ENCODE results near the gene NOL9.

Gene NOL9

DNA sequence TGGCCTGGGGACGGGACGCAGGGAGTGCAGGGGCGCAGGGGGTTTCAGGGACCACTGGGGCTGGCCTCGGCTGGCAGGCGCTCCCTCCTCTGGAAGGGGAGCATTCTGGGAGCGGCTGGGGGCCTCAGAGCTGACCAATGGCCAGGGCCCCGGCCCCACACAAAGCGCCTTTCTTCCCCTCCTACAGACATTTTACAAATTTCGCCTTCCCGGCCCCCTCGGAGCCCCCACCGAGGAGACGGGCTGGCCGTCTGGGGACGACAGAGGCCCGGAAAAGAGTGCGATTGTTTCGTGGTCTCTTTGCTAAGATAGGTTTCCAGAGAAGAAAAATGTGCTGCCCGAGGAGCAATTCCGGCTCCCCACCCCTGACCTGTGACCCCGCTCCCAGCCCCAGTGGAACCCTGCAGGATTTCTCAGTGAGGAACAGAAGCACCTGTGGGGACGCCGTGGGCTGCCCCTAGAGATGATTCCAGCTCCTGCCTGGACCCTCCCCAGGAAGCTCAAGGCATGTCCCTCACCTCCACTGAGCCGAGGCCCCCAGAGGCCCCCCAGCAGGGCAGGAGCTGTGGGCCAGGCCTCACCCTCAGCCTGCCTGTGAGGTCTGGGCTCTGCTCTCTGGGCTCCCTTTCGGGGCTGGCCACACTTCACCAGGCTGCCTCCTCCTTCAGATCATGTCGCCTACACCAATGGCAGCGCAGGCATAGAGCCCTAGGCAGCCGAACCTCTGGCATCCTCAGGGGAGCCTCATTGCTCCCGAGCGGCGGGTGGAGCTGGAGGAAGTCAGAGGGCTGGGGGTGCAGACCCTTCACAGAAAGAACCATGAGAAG, 47.9 kb downstream of the NOL9 start:
- Histone ChIP-seq H2BK15ac (ENCODE audit: low read length) (no peak overlapping the region), H2BK120ac (ENCODE audit: low read depth, low read length) (no peak overlapping the region), H2BK5ac (ENCODE audit: low read length) (peak overlapping the region; percentile 75), H3K9ac (ENCODE audit: low read depth, low read length, poor library complexity) (no peak overlapping the region), H3K18ac (ENCODE audit: low read length) (peak overlapping the region; percentile 74), H3K4me1 (ENCODE audit: control insufficient read depth in 2 of 2, insufficient read depth in 1 of 2, low read depth in 1 of 2, low read length in 2 of 2) (peaks cover 0 to 29% of the 10 kb centered on the region in 2 donors), H2AK5ac (ENCODE audit: low read depth, low read length) (peak overlapping the region; percentile 81), H2BK12ac (ENCODE audit: low read length) (no peak overlapping the region), H3K4me2 (ENCODE audit: insufficient read depth, low read length, poor library complexity, severe bottlenecking) (no peak overlapping the region), H3K36me3 (replicated peaks in 1 of 2; ENCODE audit: control insufficient read depth in 2 of 2, insufficient read depth in 2 of 2, low read length in 2 of 2) (no peaks in the 10 kb centered on the region), H3K27me3 (ENCODE audit: control insufficient read depth in 3 of 3, insufficient read depth in 3 of 3, low read depth in 1 of 3, low read length in 3 of 3) (peaks cover 0 to 13% (median 0%) of the 10 kb centered on the region in 3 experiments), H3K23ac (ENCODE audit: low read depth, low read length, poor library complexity) (peak overlapping the region; percentile 27), H3K14ac (ENCODE audit: low read length) (peak overlapping the region; percentile 2), H4K8ac (ENCODE audit: low read depth, low read length) (no peak overlapping the region), H3K4ac (ENCODE audit: low read length) (no peak overlapping the region), H3K79me1 (ENCODE audit: low read depth, low read length) (no peaks in the 10 kb centered on the region), H3K4me3 (ENCODE audit: low read length in 2 of 2) (no peak overlapping the region), H2AFZ (ENCODE audit: low read length) (peak overlapping the region; percentile 84), H4K91ac (ENCODE audit: low read depth, low read length, poor library complexity) (no peak overlapping the region), H3K9me3 (replicated peaks in 1 of 2; ENCODE audit: control insufficient read depth in 2 of 2, insufficient read depth in 1 of 2, low read depth in 1 of 2, low read length in 2 of 2) (no peaks in the 10 kb centered on the region), H3K27ac (replicated peaks; ENCODE audit: low read length) (no peak overlapping the region)
- no peak for DNase-seq (ENCODE audit: low spot score)
- no CpG with 5 or more reads among the region's 31 CpGs for WGBS, 2 donors (ENCODE audit: extremely low coverage in 2 of 2, insufficient read length in 2 of 2, insufficient replicate concordance in 1 of 2)

DNA sequence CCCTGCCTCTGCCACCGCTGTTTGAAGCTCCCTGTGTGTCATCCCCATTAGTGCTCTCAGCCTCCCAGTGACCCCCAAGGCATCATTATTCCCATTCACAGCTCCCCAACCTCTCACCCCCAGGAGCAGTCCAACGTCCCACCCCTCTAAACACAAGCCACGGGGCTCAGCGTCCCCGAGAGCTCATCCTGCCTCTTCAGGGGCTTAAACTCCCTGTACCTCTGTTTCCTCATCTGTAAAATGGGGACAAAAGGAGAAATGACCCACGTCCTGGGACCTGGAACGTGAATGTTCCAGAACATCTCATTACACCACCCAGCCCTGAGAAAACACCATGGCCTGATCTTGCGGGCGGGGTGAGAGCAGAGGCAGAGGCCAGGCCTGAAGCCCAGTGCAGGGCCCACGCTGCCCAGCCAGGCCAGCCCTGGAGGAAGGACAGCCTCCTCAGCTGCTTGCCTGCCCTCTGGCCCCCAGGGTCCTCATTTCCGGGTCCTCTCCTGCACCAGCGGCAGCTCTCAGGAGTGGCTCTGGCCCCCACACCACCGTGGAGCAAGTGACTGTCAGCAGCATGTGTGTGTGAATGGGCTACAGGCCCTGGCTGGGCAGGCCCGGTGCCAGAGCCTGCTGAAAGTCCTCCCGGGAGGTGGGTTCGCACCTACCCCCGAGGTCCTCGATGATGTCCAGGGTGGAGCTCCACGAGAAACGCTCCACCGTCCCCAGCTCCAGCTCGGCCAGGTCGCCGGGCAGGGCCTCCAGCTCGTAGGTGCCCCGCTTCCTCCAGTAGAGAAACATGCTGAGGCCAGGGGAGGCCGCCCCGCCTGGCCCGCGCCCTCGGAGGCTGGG, 48.7 kb downstream of the NOL9 start:
- Histone ChIP-seq H3K9ac (ENCODE audit: low read depth, low read length, poor library complexity) (no peak overlapping the region), H3K4me2 (ENCODE audit: insufficient read depth, low read length, poor library complexity, severe bottlenecking) (no peak overlapping the region), H3K4me3 (ENCODE audit: low read length in 2 of 2) (peak overlapping the region in 1 of 2 donors; percentile 20), H2BK12ac (ENCODE audit: low read length) (peak overlapping the region; percentile 41), H2BK15ac (ENCODE audit: low read length) (no peak overlapping the region), H2AFZ (ENCODE audit: low read length) (peak overlapping the region; percentile 84), H2BK5ac (ENCODE audit: low read length) (peak overlapping the region; percentile 82), H3K18ac (ENCODE audit: low read length) (peak overlapping the region; percentile 57), H3K9me3 (replicated peaks in 1 of 2; ENCODE audit: control insufficient read depth in 2 of 2, insufficient read depth in 1 of 2, low read depth in 1 of 2, low read length in 2 of 2) (no peaks in the 10 kb centered on the region), H3K14ac (ENCODE audit: low read length) (no peak overlapping the region), H2AK5ac (ENCODE audit: low read depth, low read length) (peak overlapping the region; percentile 81), H3K36me3 (replicated peaks in 1 of 2; ENCODE audit: control insufficient read depth in 2 of 2, insufficient read depth in 2 of 2, low read length in 2 of 2) (no peaks in the 10 kb centered on the region), H3K27ac (replicated peaks; ENCODE audit: low read length) (no peak overlapping the region), H3K4me1 (ENCODE audit: control insufficient read depth in 2 of 2, insufficient read depth in 1 of 2, low read depth in 1 of 2, low read length in 2 of 2) (peaks cover 0 to 28% of the 10 kb centered on the region in 2 donors), H3K23ac (ENCODE audit: low read depth, low read length, poor library complexity) (peak overlapping the region; percentile 97), H2BK120ac (ENCODE audit: low read depth, low read length) (peak overlapping the region; percentile 91), H4K8ac (ENCODE audit: low read depth, low read length) (peak overlapping the region; percentile 65), H3K27me3 (ENCODE audit: control insufficient read depth in 3 of 3, insufficient read depth in 3 of 3, low read depth in 1 of 3, low read length in 3 of 3) (peaks cover 0 to 14% (median 0%) of the 10 kb centered on the region in 3 experiments), H3K4ac (ENCODE audit: low read length) (peak overlapping the region; percentile 53), H4K91ac (ENCODE audit: low read depth, low read length, poor library complexity) (no peak overlapping the region), H3K79me1 (ENCODE audit: low read depth, low read length) (no peaks in the 10 kb centered on the region)
- no CpG with 5 or more reads among the region's 31 CpGs for WGBS, 2 donors (ENCODE audit: extremely low coverage in 2 of 2, insufficient read length in 2 of 2, insufficient replicate concordance in 1 of 2)
- DNase-seq (ENCODE audit: low spot score), result no peak

DNA sequence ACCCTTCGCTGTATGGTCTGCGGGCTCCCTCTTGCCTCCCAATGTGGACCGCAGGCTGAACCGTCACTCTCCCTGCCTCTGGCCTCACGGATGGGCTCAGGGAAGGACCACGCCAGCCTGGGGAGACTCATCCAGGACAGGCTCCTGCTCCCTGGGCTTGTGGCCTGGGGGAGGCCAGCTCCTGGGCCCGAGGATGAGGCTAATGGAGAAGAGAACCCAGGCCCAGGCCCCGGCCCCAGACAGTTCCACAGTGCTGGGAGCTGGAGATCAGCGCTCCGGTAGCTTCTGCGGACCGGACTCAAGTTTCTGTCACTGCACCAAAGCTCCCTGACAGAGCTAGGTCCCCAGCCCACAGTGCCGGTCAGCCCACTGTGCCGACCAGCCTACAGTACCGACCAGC, 49.4 kb downstream of the NOL9 start:
- no peak overlapping the region for H4K8ac ChIP-seq (ENCODE audit: low read depth, low read length)
- H3K9me3 ChIP-seq (replicated peaks in 1 of 2; ENCODE audit: control insufficient read depth in 2 of 2, insufficient read depth in 1 of 2, low read depth in 1 of 2, low read length in 2 of 2), result no peaks in the 10 kb centered on the region
- H3K9ac ChIP-seq (ENCODE audit: low read depth, low read length, poor library complexity), result no peak overlapping the region
- no peak overlapping the region for H3K27ac ChIP-seq (replicated peaks; ENCODE audit: low read length)
- peak overlapping the region; percentile 48 for H3K18ac ChIP-seq (ENCODE audit: low read length)
- H2AK5ac ChIP-seq (ENCODE audit: low read depth, low read length), result peak overlapping the region; percentile 81
- H3K79me1 ChIP-seq (ENCODE audit: low read depth, low read length), result no peaks in the 10 kb centered on the region
- peak overlapping the region; percentile 82 for H2BK5ac ChIP-seq (ENCODE audit: low read length)
- H3K4me3 ChIP-seq (ENCODE audit: low read length in 2 of 2), result no peak overlapping the region
- H3K4me2 ChIP-seq (ENCODE audit: insufficient read depth, low read length, poor library complexity, severe bottlenecking), result no peak overlapping the region
- no peak overlapping the region for H3K23ac ChIP-seq (ENCODE audit: low read depth, low read length, poor library complexity)
- peak overlapping the region; percentile 68 for H2BK12ac ChIP-seq (ENCODE audit: low read length)
- H4K91ac ChIP-seq (ENCODE audit: low read depth, low read length, poor library complexity), result no peak overlapping the region
- H3K4me1 ChIP-seq (ENCODE audit: control insufficient read depth in 2 of 2, insufficient read depth in 1 of 2, low read depth in 1 of 2, low read length in 2 of 2), result peaks cover 0 to 28% of the 10 kb centered on the region in 2 donors
- peak overlapping the region; percentile 53 for H3K4ac ChIP-seq (ENCODE audit: low read length)
- no peak overlapping the region for H2BK120ac ChIP-seq (ENCODE audit: low read depth, low read length)
- H2BK15ac ChIP-seq (ENCODE audit: low read length), result no peak overlapping the region
- DNase-seq (ENCODE audit: low spot score), result no peak
- peaks cover 0 to 19% (median 0%) of the 10 kb centered on the region in 3 experiments for H3K27me3 ChIP-seq (ENCODE audit: control insufficient read depth in 3 of 3, insufficient read depth in 3 of 3, low read depth in 1 of 3, low read length in 3 of 3)
- H3K36me3 ChIP-seq (replicated peaks in 1 of 2; ENCODE audit: control insufficient read depth in 2 of 2, insufficient read depth in 2 of 2, low read length in 2 of 2), result no peaks in the 10 kb centered on the region
- no peak overlapping the region for H3K14ac ChIP-seq (ENCODE audit: low read length)
- WGBS, 2 donors (ENCODE audit: extremely low coverage in 2 of 2, insufficient read length in 2 of 2, insufficient replicate concordance in 1 of 2), result no CpG with 5 or more reads among the region's 15 CpGs
- no peak overlapping the region for H2AFZ ChIP-seq (ENCODE audit: low read length)

Data from neuronal stem cell (in vitro differentiated cells).